Stromal cell of bone marrow (primary cell): ENCODE data around the gene ANKRD37.
A peak's percentile ranks its signal among the peaks of the same experiment; 100 is the strongest.
"Not testable (repeated sequence)": the region's sequence is repeated elsewhere in the genome, so short reads cannot be mapped to it uniquely, and the experiment has no call there.

Source experiments
- DNase-seq: peaks from one replicate; pipeline ENCODE4 v3.0.0-alpha.2; 2012; ENCODE audit warnings: low read depth

ANKRD37 gene, protein sequence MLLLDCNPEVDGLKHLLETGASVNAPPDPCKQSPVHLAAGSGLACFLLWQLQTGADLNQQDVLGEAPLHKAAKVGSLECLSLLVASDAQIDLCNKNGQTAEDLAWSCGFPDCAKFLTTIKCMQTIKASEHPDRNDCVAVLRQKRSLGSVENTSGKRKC

DNA sequence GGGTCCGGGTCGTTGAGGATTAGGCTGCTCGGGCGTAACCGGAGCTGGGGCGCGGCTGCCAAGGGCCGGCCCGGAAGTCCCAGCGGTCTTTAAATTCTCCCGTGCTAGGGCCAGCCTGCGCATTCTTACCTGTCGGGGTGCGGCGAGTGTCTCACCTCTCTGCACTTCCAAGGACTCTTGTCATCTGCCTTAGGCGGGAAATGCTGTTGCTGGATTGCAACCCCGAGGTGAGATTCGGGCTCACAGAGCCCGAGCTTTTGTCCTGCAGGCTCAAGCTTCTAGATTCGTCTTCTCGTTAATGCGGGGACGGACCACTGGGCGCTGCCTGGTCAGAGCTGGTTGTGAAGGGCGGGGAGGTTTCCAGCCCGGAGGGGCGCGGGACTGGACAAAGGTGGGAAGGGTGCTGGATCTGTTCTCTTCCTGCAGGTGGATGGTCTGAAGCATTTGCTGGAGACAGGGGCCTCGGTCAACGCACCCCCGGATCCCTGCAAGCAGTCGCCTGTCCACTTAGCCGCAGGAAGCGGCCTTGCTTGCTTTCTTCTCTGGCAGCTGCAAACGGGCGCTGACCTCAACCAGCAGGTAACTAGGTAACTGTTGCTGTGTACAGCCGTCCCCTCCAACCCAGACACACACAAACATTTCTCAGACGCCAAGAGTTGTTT lies at the start of gene ANKRD37:
Gene ANKRD37 (plus strand): TSS at position 118 of the 662 bp plus-strand sequence. CDS start 83 bp downstream, at position 201.
- no peak for DNase-seq

DNA sequence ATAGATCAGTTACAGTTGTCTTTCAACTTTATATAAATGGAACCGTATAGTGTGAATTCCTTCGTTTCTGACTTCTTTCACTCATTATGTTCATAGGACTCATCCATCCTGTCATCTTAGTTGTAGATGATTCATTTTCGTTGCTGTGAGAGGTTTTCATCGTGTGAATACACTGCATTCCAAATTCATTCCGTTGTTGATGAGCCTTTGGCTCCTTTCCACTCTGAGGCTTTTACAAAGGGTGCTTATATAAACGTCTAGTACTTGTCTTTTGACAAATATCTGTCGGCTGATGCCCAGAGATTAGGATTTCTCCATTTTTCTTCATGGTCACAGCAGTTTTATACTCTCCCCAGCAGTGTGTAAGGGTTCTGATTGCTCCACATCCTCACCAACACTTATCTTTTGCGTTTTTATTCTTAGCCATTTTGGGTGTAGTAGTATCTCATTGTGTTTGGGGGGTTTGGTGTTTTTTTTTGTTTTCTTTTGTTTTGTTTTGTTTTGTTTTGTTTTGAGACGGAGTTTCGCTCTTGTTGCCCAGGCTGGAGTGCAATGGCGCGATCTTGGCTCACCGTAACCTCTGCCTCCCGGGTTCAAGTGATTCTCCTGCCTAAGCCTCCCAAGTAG lies 49.6 kb upstream of the ANKRD37 start:
- no peak for DNase-seq

DNA sequence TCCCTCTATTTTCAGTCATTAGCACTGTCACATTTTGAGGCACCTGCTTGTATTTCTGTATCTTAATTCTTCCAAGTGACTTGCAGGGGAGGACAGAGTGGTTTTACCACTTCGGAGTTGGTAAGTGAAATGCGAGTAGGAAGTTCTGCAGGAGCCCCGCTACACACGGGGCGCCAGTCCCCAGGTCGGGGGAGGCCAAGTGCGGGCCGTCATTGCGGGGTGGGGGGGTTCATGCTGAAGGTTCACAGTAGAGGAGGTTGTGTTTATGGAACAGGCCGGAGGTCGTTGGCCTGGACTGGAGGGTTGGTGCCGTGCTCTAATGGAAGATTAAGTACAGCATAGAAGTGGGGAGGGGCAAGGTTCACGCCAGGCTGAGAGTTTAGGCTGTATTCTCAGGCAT lies 45.0 kb upstream of the ANKRD37 start:
- DNase-seq: no peak

DNA sequence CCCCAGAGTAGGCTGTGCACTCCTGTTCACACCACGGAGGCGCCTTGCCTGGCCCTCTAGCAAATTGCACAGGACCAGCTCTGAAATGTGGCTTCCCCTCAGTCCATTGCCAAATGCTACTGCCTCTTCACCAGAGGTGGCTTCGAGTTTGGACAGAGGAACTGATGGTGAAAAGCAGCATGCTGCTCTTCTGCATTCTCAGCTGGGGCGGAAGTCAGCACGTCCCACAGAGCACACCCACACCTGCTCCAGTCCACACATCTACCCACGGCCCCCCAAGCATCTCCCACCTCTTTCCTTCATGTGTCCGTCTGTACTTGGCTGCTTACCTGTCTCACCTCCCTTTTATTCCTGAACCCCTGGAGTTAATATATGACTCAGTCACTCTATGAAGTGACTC lies 44.4 kb upstream of the ANKRD37 start:
- no peak for DNase-seq

DNA sequence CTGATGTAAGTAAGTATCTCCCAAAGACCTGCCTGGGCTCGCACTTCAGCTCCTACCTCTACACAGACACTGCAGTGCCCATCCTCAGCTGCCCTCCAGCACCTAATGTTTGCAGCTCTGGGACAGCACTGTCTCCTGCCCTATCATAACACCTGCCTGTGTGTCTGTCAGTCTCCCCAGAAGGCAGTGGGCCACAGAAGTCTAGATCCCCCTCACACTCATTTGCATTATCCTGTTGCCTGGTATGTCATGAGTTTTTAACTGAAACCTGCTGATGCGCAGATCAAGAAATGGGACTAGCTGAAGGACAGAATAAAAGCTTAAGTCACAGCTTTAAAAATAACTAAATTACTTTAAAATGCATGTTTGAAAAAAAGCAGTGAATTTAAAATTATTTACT lies 43.9 kb upstream of the ANKRD37 start:
- no peak for DNase-seq

DNA sequence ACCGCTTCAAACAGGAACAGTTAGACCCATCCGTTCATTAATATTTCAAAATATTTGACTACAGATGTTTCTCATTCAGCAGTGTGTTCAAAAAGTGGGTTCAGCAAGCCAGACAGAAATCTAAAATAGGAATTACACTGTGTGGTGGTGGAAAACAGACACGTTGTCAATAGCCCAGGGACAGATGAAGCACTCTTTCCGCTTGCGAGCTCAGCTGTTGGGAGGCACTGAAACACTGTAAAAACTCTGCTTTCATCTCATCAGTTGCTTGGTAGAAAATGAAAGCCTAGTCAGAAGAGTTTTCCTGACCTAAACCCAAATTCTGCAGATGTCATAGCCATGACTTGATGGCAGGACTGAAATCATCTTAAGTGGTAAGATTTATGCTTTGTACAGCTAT lies 39.4 kb upstream of the ANKRD37 start:
- no peak for DNase-seq

DNA sequence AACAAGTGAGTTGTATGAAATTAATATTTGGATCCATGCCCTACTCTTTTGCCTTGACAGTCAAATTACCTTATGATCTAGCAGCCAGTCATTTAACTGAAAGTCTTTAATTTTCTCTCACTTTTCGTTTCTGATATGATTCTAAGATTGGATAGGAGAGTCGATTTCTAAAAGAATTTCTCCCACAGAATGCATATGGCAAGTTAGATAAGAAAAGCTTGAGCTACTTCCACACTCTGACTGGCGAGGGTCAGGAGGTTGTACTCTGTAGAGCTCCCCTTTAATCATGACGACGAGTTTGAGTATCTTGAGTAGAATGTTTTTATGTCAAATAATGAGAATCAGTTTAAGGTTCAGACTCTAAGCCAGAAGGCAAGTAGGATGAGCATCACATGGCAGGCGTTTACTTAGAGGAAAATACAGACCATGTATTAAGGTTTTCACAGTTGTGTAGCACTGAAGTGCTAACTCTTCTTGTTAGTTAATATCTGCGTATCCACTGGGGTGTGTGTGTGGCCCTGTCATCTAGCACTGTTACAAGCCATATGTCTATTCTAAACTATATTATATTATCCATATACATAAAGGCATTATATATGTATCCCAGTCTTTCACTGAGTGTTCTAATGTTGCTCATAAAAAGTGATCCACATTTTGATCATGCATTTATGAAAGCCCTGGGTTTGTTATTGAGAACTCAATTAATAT lies 38.8 kb upstream of the ANKRD37 start:
- no peak for DNase-seq

DNA sequence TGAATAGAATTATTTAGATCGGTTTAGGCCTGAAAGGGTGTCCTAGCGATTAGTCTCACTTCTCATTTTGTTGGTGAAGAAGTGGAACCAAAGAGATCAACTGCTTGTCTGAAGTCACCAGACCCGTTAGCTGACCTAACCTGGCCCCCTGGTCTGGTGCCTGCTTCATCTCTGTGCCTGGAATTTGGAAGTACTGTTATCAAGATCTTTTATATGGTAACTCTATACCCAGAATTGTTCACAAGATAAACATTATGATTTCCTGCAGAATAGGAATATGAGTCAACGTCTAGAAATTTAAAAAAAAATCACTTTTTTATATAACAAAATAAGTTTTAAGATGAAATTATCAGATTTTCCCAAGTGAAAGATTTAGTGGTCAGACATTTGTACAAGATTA lies 38.1 kb upstream of the ANKRD37 start:
- DNase-seq: no peak

DNA sequence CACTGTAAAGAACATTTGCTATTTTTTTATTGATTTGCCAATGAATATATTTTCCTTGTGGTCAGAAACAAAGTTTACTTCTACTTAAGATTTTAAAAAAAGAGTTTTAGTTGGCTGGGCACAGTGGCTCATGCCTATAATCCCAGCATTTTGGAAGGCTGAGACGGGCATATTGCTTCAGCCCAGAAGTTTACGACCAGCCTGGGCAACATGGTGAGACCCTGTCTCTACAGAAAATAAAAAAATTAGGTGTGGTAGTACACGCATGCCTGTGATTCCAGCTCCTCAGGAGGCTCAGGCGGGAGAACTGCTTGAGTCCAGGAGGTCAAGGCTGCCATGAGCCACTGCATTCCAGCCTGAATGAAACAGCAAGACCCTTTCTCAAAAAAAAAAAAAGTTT lies 37.7 kb upstream of the ANKRD37 start:
- no peak for DNase-seq

DNA sequence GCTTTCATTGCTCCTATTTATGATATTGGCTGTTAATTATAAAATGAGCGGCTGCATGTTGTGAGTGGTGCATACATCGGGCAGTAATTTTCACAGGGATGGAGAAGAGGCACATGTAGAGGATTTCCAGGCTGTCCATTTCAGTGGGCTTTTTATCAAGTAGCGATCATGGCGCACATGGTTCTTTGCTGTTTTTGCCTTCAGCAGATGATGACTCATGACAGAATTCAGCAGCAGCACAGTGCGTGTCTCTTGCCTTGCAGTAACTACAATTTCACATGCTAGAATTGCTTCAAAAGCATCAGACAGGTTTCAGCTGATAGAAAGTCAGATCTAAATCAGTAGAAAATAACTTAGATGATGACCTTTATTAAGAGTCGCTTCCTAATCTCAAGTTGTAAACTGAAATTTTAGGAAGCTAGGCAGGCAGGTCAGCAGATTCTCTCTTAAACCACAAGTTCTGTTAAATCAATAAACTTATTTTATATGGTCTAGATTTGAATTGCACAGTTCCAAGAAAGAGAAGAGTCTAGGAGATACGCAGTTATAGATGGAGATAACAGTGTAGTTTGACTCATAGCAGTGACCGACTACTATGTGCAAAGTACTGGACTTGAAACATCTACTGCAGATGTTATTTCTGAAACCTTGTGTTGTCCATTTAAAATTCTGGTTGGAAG lies 36.7 kb upstream of the ANKRD37 start:
- DNase-seq: no peak

DNA sequence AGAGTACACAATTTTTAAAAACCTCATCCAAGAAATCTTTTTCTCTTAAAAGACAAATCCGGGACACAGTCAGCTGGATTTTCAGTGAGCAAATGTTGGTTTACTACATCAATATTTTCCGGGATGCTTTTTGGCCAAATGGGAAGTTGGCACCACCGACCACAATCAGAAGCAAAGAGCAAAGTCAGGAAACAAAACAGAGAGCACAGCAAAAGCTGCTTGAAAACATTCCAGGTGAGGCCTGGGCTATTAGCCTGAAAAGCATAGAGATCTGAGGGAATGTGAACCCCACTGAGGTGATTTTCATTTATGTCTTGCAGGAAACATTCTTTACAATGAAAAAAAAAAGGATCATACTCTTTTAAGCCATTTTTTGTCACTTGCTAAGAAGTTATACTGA lies 34.8 kb upstream of the ANKRD37 start:
- DNase-seq: no peak

DNA sequence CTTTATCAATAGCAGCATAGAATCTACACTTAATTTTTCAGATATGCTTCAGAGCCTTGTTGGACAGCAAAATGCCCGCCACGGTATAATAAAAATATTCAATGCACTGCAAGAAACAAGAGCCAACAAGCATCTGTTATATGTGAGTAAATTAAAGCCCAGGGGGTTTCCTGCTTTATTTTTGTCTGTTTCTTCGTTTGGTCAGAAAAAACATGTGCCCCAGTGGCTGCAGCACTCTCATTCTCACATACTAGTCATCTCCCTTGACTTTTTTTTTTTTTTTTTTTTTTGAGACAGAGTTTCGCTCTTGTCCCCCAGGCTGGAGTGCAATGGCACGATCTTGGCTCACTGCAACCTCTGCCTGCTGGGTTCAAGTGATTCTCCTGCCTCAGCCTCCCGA lies 34.1 kb upstream of the ANKRD37 start:
- DNase-seq: not testable (repeated sequence)

DNA sequence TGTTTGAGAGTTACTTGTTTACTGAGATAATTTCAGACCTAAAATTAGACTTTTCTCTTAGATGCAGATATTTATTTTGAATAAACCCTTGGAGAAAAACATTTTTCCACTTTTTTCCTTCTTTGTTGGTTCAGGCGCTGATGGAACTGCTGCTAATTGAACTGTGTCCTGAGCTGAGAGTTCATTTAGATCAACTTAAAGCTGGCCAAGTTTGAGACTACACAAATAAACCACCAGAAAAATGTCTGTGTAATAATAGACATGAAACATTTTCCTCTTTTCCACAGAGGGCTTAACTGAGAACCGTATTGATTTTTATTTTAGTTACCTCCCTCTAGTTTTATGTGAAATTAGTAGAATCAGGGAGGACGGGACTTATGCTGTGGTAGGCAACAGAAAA lies 33.4 kb upstream of the ANKRD37 start:
- no peak for DNase-seq

DNA sequence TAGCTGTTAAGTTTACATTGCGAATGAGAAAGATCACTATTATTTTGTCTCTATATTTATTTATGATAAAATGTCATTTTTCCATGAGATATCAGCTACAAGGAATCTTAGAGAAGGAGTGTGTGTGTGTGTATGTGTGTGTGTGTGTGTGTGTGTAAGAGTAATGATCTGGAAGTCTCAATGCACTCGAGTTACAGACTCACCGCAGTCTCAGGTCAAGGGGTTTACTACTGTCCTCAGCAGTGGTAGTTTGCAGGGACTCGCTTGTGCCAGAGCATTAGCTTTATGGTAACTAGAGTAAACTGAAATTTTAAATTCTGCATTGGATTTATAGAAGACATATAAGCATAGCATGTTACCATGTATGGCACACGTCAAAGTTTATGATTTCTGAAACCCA lies 31.8 kb upstream of the ANKRD37 start:
- DNase-seq: no peak

DNA sequence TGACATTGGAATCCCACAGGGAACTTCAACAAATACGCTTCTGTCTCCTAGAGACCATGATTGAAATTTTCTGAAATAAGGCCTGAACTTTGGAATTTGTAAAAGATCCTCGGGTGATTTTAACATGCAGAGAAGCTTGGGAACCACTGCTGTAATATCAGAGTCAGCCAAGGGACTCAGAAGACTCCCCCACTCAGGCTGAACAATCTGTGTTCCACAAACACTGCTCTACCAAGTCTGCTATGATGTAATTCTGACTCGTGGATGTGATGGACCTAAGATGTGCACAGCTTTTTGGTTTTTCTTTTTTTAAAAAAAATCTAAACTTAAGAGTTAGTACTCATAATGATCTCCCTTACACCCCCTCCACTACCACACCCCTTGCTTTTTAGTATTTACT lies 26.9 kb upstream of the ANKRD37 start:
- peak; percentile 51 for DNase-seq

DNA sequence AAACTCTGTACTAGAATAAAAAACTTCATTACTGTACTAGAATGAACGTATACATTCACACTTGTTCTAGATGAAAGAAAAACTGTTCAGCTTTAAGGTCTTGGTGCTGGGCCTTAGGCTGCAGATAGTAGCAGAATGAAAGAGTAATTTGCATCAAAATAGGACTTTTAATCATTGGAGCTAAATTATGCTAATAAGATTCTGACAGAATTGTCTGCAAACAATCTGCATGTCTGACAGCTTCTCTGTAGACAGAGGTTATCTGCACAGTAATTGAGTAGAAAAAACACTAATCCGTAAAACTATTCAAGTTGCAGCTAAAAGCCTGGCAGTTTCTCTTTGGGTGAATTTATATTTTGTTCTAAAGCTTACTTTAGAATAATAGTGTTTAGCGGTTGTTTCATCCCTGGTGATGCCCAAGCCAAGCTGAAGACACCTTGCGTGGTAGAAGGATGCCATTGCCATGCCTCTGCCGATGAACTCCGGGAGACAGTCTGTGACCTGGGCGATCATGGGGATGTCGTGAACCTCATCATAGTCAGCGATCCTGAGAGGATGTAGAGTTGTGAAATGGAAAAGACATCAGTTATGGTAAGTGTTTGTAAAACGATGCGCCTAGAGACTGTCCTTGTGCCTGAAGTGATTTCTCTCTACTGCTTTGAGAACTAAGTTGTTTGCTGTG lies 26.2 kb upstream of the ANKRD37 start:
- DNase-seq: no peak

DNA sequence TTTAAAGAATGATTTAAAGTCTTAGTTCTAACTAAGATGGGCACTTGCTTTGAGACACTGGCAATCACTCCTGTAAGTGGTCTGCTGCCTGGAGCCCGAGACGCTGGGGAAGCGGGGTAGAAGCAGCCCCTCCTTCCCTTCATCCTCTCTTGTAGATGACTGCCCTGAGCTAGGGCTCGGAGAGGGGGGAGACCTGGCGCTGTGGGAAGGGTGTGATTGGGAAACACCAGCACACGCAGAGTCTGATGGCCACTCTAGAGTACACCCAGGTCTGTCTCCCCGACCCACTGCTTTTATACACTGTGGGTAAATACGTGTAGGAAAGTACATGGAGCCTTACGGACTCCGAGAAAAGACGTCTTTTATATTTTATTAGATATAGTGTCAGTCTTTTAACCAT lies 24.9 kb upstream of the ANKRD37 start:
- no peak for DNase-seq

DNA sequence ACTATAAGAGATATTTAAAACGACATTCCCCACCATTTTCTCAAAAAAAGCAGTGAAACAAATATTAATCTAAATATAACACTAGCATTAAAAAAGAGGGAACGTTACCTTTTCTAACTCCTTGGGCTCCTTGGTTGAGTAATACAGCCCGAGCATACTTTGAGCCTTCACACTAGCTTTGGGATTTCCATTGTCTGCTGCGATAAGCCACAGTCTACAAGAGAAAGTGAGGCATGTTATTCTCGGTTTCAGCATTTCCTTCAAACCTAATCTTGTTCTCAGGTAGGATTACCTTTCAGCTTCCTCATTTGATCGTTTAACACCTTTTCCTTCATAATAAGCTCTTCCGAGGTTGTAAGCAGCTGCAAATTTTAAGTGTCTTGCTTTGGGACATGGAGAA lies 22.6 kb upstream of the ANKRD37 start:
- no peak for DNase-seq

DNA sequence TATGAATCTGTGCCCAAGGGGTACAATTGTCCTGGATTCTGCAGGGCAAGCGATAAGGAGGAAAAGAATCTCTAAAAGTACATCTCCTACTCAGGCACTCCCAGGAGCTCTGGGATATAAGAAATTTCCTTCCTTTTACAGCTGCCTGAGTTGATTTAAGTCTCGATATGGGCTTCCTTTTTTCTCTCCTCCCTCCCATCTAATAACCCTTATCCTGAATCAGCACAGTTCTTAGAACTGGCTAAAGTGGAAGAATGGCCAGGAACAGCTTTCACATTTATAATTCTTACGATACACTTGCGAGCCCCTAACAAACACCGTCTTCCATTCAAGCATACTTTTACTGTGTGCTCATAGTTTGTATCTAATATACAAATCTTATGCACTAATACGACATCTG lies 22.1 kb upstream of the ANKRD37 start:
- DNase-seq: no peak

DNA sequence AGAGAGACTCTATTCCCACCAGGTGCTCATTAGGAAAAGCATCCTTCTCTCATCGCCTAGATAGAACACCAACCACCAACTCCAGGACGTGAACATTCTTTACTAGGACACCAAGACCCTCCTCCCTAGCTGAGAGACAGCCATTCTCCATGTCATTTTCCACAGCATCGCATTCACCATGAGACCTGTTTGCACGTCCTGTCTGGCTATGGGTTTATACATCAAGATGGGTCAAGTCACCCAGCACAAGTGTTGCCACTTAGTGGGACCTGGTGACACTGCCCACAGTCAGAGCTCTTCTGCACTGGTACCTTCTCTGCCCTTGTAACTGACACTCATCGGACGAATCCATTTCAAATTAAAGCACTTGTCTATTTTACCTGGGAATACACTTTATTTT lies 18.4 kb upstream of the ANKRD37 start:
- DNase-seq: no peak

DNA sequence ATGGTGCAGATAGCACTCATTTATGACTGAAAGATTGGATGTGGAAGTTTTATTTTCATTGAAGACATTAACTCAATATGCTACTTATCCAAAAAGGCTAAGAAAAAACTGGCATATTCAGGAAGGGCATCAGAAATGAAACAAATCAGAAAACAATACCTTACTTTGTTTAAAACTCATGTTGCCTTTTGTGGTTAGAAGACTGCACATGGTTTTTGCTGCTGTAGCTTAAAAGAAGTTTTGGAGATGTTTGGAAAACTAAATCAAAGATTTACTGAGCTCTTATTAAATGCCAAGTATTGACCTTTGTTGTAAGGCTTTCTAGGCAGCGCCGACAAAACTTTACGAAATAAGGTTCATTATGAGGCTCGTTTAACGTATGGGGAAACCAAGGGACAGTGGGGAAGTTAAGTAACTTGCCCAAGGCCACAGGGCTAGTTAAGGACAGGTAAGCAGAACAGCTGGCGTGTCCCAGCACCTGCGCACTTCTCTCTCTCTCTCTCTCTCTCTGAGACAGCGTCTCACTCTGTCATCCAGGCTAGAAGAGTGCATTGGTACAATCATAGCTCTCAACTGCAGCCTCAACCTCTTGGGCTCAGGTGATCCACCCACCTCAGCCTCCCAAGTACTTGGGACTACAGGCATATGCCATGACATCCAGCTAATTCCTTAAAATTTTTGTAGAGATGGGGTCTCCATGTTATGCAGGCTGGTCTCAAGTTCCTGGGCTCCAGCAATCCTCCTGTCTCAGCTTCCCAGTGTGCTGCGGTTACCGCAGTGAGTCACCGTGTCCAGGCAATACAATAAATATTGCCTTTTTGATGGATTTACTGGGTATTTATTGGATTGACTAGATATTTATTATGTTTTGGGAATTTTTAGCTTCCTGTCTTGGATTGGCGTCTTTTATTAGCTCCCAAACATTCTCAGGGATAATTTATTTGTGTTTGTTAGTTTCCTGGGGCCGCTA lies 17.0 kb upstream of the ANKRD37 start:
- no peak for DNase-seq
